Fibroblast of lung (primary cell): ENCODE measurements around the gene CACNG3. TPM values are rescaled to one million over a fixed set of nuclear protein-coding genes. Genes with fewer than 3 reads are reported as not detected.

Source experiments
- DNase-seq, 2 donors: peaks; one replicate each; pipeline versions ENCODE4 v3.0.0 to v3.0.0-alpha.2; 2010; ENCODE audit warnings: low read depth in 2 of 2
- H2AFZ ChIP-seq: 2 replicates; pipeline ENCODE4 v1.5.1; 2012; ENCODE audit warnings: low read length, control low read depth, inconsistent platforms
- H3K27ac ChIP-seq: 2 replicates; pipeline ENCODE4 v1.5.1; 2011; ENCODE audit warnings: low read length, control low read depth; ENCODE audit not compliant: insufficient read depth
- H3K27me3 ChIP-seq: 2 replicates; pipeline ENCODE4 v1.5.1; 2011; ENCODE audit warnings: mild to moderate bottlenecking, low read length; ENCODE audit not compliant: control insufficient read depth, insufficient read depth
- H3K36me3 ChIP-seq: 2 replicates; pipeline ENCODE4 v1.5.1; 2011; ENCODE audit warnings: low read length; ENCODE audit not compliant: control insufficient read depth, insufficient read depth
- H3K4me1 ChIP-seq: 2 replicates; pipeline ENCODE4 v1.5.1; 2011; ENCODE audit warnings: low read length; ENCODE audit not compliant: control insufficient read depth, insufficient read depth; ENCODE audit errors: extremely low read depth
- H3K4me2 ChIP-seq: 2 replicates; pipeline ENCODE4 v1.5.1; 2011; ENCODE audit warnings: low read length, control low read depth; ENCODE audit not compliant: insufficient read depth; ENCODE audit errors: extremely low read depth
- H3K4me3 ChIP-seq, 4 experiments: fragments of 200-600 bp in 1 of 4; sonication (generic) in 1 of 4; replicated peaks in 1 of 4; 2 replicates each; pipeline ENCODE4 v1.5.1; 2011 to 2016; ENCODE audit warnings: low read length in 4 of 4, low read depth in 3 of 4, mild to moderate bottlenecking in 3 of 4, control low read depth in 2 of 4, inconsistent platforms in 1 of 4, mixed read lengths in 1 of 4; ENCODE audit not compliant: insufficient read depth in 1 of 4; ENCODE audit errors: control extremely low read depth in 1 of 4
- H3K79me2 ChIP-seq: 2 replicates; pipeline ENCODE4 v1.5.1; 2012; ENCODE audit warnings: mild to moderate bottlenecking, low read length, inconsistent platforms; ENCODE audit not compliant: control insufficient read depth, insufficient read depth
- H3K9ac ChIP-seq: 2 replicates; pipeline ENCODE4 v1.5.1; 2011; ENCODE audit warnings: mild to moderate bottlenecking, low read length, control low read depth; ENCODE audit not compliant: insufficient read depth
- H3K9me3 ChIP-seq: 2 replicates; pipeline ENCODE4 v1.5.1; 2012; ENCODE audit warnings: low read depth, low read length; ENCODE audit not compliant: control insufficient read depth, insufficient read depth
- H4K20me1 ChIP-seq: 2 replicates; pipeline ENCODE4 v1.5.1; 2011; ENCODE audit warnings: low read length; ENCODE audit not compliant: control insufficient read depth, insufficient read depth; ENCODE audit errors: extremely low read depth
- CTCF ChIP-seq, 2 donors: IDR thresholded peaks in 1 of 2; conservative IDR thresholded peaks in 1 of 2; 1 replicate in 1 of 2; 2 replicates in 1 of 2; pipeline ENCODE4 v1.5.1; 2011 to 2012; ENCODE audit warnings: low read length in 2 of 2, control low read depth in 1 of 2, inconsistent platforms in 1 of 2, low read depth in 1 of 2, mild to moderate bottlenecking in 1 of 2
- EZH2 ChIP-seq: IDR thresholded peaks from 2 replicates; pipeline ENCODE4 v1.5.1; 2012; ENCODE audit warnings: low read length, control low read depth, mild to moderate bottlenecking; ENCODE audit errors: missing control alignments
- polyA plus RNA-seq, 2 donors: library from polyadenylated mRNA; depleted of rRNA in 1 of 2; stranded (reverse) in 1 of 2; unstranded in 1 of 2; fragments of >200 nt; gene quantifications; 2 replicates each; pipeline ENCODE4 v1.2.1, GENCODE V29; 2011 to 2012; ENCODE audit warnings: missing spikeins in 1 of 2
- total RNA-seq: library from RNA; depleted of rRNA; stranded (reverse); fragments of >200 nt; gene quantifications from 2 replicates; pipeline ENCODE4 v1.2.1, GENCODE V29; 2014

CACNG3 gene
- total and polyA plus RNA-seq, 2 donors (not counting 1 experiment from before 2014, with no cell fraction given): not detected

- no peak overlapping the region for H3K9ac ChIP-seq
- no peaks in the 10 kb centered on the region for H3K27me3 ChIP-seq
- no peaks in the 10 kb centered on the region for H3K4me1 ChIP-seq
- TF ChIP-seq CTCF (conservative IDR thresholded peaks at IDR 0.05 in 1 of 2, IDR thresholded peaks at IDR 0.05 in 1 of 2; ENCODE audit: low read depth in 1 of 2, low read length in 2 of 2) (no peak), EZH2 (no peak)
- no peaks in the 10 kb centered on the region for H3K36me3 ChIP-seq
- no peak overlapping the region for H2AFZ ChIP-seq
- no peaks in the 10 kb centered on the region for H3K79me2 ChIP-seq
- no peak overlapping the region for H3K27ac ChIP-seq
- H3K4me2 ChIP-seq: no peak overlapping the region
- no peak for DNase-seq
- no peaks in the 10 kb centered on the region for H3K9me3 ChIP-seq
- H4K20me1 ChIP-seq: no peaks in the 10 kb centered on the region
- no peak overlapping the region for H3K4me3 ChIP-seq
Measured at GRCh38 chr16:24258791-24259190, 2.7 kb downstream of the CACNG3 start.

GRCh38 chr16:24262816-24263215 lies 6.7 kb downstream of the CACNG3 start:
- TF ChIP-seq CTCF (conservative IDR thresholded peaks at IDR 0.05 in 1 of 2, IDR thresholded peaks at IDR 0.05 in 1 of 2; ENCODE audit: low read depth in 1 of 2, low read length in 2 of 2): no peak
- TF ChIP-seq EZH2: no peak
- no peak overlapping the region for H3K4me2 ChIP-seq
- H2AFZ ChIP-seq: no peak overlapping the region
- no peak overlapping the region for H3K9ac ChIP-seq
- no peaks in the 10 kb centered on the region for H3K36me3 ChIP-seq
- H3K4me3 ChIP-seq: no peak overlapping the region
- no peak for DNase-seq
- H3K4me1 ChIP-seq: no peaks in the 10 kb centered on the region
- H3K27me3 ChIP-seq: no peaks in the 10 kb centered on the region
- no peaks in the 10 kb centered on the region for H3K79me2 ChIP-seq
- no peak overlapping the region for H3K27ac ChIP-seq
- H3K9me3 ChIP-seq: no peaks in the 10 kb centered on the region
- H4K20me1 ChIP-seq: no peaks in the 10 kb centered on the region

GRCh38 chr16:24270721-24271442 lies 14.7 kb downstream of the CACNG3 start:
- Histone ChIP-seq H3K9ac (no peak overlapping the region), H3K36me3 (no peaks in the 10 kb centered on the region), H3K79me2 (no peaks in the 10 kb centered on the region), H3K9me3 (no peaks in the 10 kb centered on the region), H3K4me1 (no peaks in the 10 kb centered on the region), H3K27me3 (no peaks in the 10 kb centered on the region), H2AFZ (no peak overlapping the region), H3K4me2 (no peak overlapping the region), H4K20me1 (no peaks in the 10 kb centered on the region), H3K4me3 (no peak overlapping the region), H3K27ac (no peak overlapping the region)
- no peak for TF ChIP-seq CTCF (conservative IDR thresholded peaks at IDR 0.05 in 1 of 2, IDR thresholded peaks at IDR 0.05 in 1 of 2; ENCODE audit: low read depth in 1 of 2, low read length in 2 of 2)
- DNase-seq: no peak
